DMS 273 (cell line): ENCODE data around the gene HBS1L.

Source experiments
- DNase-seq: peaks from one replicate; lab custom pipeline; 2025; ENCODE audit not compliant: unreplicated experiment; lab: John Stamatoyannopoulos, UW

Gene HBS1L

GRCh38 chr6:135002229-135002844 lies 52.3 kb downstream of the HBS1L start:
- peak; percentile 45 for DNase-seq

DNA sequence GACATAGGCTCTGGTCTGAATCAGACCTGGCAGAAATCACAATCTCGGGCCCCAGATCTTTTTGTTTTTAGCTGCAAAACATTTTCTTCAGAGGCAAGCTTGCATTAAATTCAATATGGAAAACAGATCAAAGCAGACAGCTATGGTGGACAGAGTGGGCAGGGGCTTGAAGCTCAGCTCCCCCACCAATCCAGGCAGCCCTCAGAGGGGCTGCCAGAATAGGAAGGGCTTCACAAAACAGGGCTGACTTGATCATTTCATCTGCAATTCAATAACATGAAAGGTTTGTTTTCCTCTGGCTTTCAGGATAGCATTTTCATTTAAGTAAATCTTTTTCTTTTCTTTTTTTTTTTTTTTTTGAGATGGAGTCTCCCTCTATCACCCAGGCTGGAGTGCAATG lies 55.5 kb downstream of the HBS1L start:
- DNase-seq: no peak

DNA sequence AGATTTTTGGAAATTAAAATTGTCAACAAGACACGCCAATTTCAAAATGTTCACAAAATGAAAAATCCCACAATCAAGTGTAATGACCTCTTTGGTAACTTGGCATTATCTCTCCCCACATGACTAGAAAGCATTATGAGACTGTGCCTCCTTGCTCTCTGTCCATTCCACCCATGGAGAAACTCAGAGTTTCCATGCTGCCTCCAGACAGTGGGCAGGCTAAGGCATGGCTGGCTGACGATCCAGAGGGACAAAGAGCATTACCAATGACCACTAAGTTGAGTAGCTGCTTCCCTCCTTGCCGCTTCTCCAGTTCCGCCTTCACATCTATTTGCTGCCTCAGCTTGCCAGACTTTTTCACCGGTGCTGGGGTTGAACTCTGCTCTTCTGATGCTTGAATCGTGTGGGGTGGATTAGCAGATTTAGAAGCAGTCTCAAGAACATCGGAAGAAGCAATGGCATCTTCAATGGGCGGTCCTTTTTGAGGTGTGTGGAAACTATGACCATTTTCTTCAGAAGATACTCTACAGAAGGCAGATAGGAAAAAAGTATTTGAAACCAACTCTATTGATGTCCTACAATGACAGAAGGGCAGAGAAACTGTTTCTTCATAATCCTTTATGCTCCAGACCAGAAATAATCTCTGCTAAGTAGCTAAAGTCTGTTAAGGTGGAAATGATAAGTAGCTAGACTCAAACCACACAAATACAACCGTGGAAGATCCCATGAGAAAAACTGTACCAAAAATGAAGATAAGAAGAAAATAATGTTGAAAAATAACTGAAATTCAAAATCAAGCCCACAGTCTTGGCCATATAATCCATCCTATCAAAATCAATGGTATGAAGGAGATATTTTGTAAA lies 57.3 kb downstream of the HBS1L start:
- no peak for DNase-seq

DNA sequence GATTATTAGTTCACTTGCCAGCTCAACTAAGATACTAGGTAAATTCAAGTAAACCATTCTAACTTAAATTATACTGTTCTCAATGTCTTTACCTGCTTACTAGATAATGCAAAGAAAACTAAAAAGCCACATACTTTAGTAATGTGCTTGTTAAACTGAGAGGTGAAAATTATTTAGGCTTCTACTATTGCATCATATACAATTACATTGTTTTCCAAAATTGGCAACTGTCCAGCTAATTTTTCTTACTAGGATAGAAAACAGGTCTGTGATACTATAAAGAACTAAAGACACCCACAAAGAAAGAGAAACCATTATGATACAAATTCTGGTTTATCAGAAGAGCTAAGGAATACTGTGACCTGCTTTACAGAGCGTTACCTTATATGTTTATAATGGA lies 59.1 kb downstream of the HBS1L start:
- peak; percentile 11 for DNase-seq

GRCh38 chr6:134994431-134994830 lies 60.2 kb downstream of the HBS1L start:
- no peak for DNase-seq

DNA sequence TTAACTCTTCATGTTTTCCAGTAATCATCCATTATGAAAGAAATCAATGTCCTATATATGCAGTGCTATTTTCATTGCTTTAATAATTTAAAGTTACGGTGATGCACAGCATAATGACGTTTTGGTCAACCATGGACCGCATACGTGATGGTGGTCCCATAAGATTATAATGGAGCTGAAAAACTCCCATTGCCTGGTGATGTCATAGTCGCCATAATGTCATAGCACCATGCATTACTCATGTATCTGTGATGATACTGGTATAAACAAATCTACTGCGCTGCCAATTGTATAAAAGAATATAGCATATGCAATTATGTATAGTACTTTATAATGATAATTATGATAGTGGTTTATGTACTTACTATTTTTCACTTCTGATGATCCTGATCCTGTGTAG lies 62.5 kb downstream of the HBS1L start:
- no peak for DNase-seq

DNA sequence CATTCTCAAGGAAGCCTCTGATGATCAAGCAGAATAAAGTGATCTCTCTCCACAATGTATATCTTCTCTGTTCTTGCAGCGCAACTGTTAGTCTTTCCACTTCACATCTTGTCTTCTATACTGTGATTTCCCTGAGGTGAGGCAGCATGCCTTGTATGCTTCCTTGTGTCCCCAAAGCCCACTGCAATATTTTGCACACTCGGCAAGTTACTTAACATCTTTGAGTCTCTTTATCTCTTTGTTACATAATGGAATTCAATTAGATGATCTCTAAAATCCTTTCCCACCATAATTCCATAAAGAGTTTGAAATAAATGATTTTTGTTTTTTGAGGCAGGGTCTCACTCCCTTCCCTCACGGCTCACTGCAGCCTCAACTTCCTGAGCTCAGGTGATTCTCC lies 64.4 kb downstream of the HBS1L start:
- no peak for DNase-seq

DNA sequence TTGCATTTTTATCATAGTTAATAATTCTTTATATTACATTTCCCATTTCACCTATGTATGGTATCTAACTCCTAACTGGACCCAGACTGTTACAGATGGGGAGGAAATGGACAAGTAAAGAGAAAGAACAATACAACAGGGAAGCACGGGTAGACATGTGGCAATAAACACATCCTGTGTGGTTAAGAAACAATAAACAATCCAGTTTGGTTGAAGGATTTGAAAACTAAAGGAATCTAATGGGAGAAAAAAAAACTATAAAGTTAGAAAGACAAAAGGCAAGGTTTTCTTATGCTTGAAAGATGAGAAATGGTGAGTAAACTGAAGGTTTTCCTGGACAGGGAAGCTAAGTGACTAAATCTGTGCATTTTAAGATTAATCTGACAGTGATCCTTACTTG lies 69.8 kb downstream of the HBS1L start:
- DNase-seq: no peak

DNA sequence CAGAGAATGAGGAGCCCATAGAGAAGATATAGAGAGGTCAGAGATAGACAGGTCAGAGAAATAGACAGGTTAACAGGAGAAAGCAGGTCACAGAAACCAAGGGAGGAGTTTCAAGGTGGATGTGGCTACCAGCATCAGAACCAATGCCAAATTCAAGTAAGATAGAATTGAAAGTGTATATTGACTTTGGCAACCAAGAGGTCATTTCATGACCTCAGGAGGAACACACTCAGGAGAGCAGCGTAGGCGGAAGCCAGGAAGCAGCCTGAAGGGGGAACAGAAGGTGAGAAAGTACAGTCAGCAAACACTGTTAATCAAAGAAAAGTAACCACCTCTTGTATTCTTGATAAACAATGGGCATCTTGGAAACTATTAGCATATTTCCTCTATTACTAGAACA lies 70.8 kb downstream of the HBS1L start:
- no peak for DNase-seq

- DNase-seq: no peak
These were observed 72.5 kb downstream of the HBS1L start for GRCh38 chr6:134982161-134982560.

- no peak for DNase-seq
These were observed 73.8 kb downstream of the HBS1L start for GRCh38 chr6:134980846-134981245.

- no peak for DNase-seq
These were observed 75.5 kb downstream of the HBS1L start for GRCh38 chr6:134979142-134979541.

GRCh38 chr6:134974370-134974769 lies 80.3 kb downstream of the HBS1L start:
- DNase-seq: no peak

DNA sequence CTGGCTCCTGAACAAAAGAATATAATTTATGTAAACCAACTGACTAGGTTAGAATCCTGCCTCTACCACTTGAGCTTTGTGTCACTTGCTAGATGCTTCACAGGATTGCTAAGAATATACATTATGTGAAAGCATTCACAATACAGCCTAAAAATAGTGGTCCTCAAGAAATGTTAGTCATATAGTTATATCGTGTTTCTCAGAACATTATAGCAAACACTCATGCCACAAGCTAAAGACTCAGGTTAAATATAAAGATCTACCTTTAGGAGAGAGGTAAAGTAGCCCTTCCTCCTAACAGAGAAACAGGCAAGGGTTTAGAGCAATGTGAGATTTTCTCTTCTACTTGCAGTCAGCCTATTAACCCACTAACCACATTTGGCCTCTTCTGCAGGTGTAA lies 86.9 kb downstream of the HBS1L start:
- DNase-seq: no peak

GRCh38 chr6:134964451-134965203 lies 90.0 kb downstream of the HBS1L start:
- no peak for DNase-seq

DNA sequence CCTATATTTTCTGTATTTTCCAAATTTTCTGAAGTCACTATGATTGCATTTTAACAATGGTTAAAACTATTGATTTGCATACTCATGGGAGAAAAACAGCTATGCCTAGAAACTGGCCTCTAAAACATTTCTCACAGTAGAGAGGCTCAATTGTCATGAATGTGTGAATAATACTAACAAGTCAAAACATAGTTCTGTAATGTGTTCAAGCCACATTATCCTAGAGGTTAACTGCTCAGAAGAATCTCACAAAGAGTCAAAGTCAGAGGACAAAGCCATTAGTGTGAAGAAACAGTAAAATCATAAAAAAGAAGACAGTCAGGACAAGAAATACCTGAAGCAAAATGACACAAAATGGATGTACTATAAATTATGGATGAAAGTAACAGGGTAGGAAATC lies 92.2 kb downstream of the HBS1L start:
- DNase-seq: no peak

GRCh38 chr6:134961366-134961765 lies 93.3 kb downstream of the HBS1L start:
- no peak for DNase-seq

- DNase-seq: no peak
These were observed 95.0 kb downstream of the HBS1L start for GRCh38 chr6:134959603-134960002.

- DNase-seq: no peak
These were observed 97.9 kb downstream of the HBS1L start for GRCh38 chr6:134956676-134957075.

DNA sequence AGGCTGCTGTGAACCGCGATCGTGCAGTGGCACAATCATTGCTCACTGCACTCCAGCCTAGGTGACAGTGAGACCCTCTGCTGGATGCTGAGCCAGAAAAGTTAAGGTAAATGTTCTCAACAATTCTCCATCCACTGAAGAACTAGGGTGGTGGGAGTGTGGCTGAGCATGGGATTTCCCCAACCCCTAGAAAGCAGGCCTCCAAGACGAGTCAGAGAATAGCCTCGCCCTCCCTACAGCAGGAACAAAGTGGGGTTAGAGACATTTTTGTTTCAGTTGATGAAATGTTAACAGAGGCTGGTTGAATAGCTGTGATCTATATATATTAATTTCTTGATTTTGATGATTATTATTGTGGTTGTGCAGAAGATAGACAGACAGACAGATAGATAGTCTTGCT lies 98.6 kb downstream of the HBS1L start:
- DNase-seq: no peak

DNA sequence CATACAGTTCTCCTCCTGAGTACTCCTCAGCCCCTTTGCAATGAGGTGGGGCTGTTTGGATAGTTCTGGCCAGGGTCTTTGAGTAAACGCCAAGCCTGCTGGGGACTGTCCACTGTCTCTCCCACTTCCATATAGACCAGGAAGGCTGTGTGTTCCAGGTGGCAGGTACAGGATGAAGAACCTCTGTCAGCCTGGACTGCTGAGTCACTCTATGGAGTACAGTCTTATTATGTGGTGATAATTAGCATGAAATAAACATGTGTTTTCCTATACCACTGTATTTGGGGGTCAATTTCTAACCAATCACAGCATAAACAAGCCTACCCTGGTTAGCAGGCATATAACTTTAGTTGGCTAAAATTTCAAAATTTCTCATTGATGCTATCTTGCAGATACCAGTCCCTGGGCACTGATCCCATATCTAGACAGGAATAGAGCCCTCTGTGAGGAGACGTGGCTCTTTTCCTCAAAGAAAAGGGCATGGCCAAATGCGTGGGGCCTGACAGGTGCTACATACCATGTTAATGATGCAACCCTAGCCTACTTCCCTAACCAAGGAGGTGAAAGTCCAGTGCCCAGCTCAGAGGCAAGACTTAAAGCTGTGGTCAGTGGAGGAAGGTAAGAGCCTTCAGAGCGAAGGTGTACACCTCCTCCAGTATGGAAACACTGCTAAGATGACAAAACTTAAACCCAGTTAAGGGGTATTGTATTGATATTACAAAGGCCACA lies 100.2 kb downstream of the HBS1L start:
- no peak for DNase-seq
